GM19455 (cell line): Measurements from ENCODE around the gene NAPA.

Experiments used
- ATAC-seq: cut with Tn5 transposase; IDR thresholded peaks from one replicate; pipeline ENCODE4 v1.9.1; 2021; ENCODE audit not compliant: unreplicated experiment

The NAPA gene

GRCh38 chr19:47503130-47503825 lies 11.6 kb downstream of the NAPA start:
- no peak for ATAC-seq

GRCh38 chr19:47499863-47500830 lies 14.7 kb downstream of the NAPA start:
- no peak for ATAC-seq

GRCh38 chr19:47499371-47499770 lies 15.5 kb downstream of the NAPA start:
- ATAC-seq: no peak

GRCh38 chr19:47498561-47498960 lies 16.3 kb downstream of the NAPA start:
- ATAC-seq: no peak

- ATAC-seq: no peak
These were observed 16.9 kb downstream of the NAPA start for GRCh38 chr19:47497821-47498520.

GRCh38 chr19:47497050-47497766 lies 17.7 kb downstream of the NAPA start:
- ATAC-seq: no peak

- ATAC-seq: no peak
These were observed 19.1 kb downstream of the NAPA start for GRCh38 chr19:47495478-47496372.

- ATAC-seq: no peak
These were observed 20.1 kb downstream of the NAPA start for GRCh38 chr19:47494729-47495128.

GRCh38 chr19:47494211-47494547 lies 20.7 kb downstream of the NAPA start:
- no peak for ATAC-seq

GRCh38 chr19:47493378-47494210 lies 21.3 kb downstream of the NAPA start:
- no peak for ATAC-seq

- no peak for ATAC-seq
These were observed 22.1 kb downstream of the NAPA start for GRCh38 chr19:47492571-47493377.

- no peak for ATAC-seq
These were observed 22.7 kb downstream of the NAPA start for GRCh38 chr19:47492137-47492533.

GRCh38 chr19:47491358-47492136 lies 23.3 kb downstream of the NAPA start:
- ATAC-seq: no peak

GRCh38 chr19:47490847-47491246 lies 24.0 kb downstream of the NAPA start:
- ATAC-seq: no peak

- no peak for ATAC-seq
These were observed 24.8 kb downstream of the NAPA start for GRCh38 chr19:47490031-47490430.

GRCh38 chr19:47489072-47489914 lies 25.6 kb downstream of the NAPA start:
- no peak for ATAC-seq
